Measurements from ENCODE around the gene RTTN. TPM values are rescaled to one million over a fixed set of nuclear protein-coding genes. Genes with fewer than 3 reads are reported as not detected.

The RTTN gene
- total and polyA plus RNA-seq, 10 of the 15 experiments (the other 5 are each of a cell fraction or from before 2014, with no cell fraction given), result 9.4 to 36.6 (median 15.7) TPM

DNA sequence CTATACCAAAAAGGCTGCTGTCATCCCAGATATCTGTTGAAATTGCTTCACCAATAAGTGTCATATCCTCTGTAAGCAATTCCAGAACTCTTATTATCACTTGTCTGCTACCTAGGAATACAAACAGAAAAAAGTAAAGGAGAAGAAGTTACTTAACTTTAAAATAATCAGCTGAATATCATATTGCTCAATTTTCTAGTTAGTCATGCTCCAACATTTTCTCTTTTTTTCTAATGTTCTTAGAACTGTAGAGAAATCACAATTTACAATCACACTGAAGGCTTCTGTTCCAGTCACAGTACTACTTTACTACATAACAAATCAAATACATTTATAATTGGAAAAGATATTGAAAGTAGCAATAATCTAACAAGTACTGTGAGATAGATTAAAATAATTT is 17.4 kb downstream of the RTTN start:
- no peak for ATAC-seq
- FAIRE-seq, result no peak
- peaks cover 13% of the 10 kb centered on the region for H3K4me1 ChIP-seq (ENCODE audit: control insufficient read depth, insufficient read depth, low read length)
- H3K4me3 ChIP-seq, result no peak overlapping the region
- no peaks in the 10 kb centered on the region; the same call in 1 of the 3 replicates for H3K9me3 ChIP-seq (replicated peaks; ENCODE audit: control insufficient read depth, insufficient read depth, low read length)
- ChIA-PET CTCF (interaction anchor here (0.6 to 1.8 kb wide), 2 partner anchors 24 to 28 kb away, joined by 4 read pairs; no protein-coding TSS in a partner anchor), SMC1A (ENCODE audit: uncharacterized antibody, unreplicated experiment) (interaction anchor here (1.2 kb wide), 1 partner anchor 38 kb away, joined by 4 read pairs; no protein-coding TSS in a partner anchor), POLR2A (no interaction called here), RAD21 (ENCODE audit: unreplicated experiment) (interaction anchor here (1.0 kb wide), 1 partner anchor 246 kb away, joined by 4 read pairs; no protein-coding TSS in a partner anchor)
- H3K27me3 ChIP-seq (replicated peaks in 1 of 2; ENCODE audit: control insufficient read depth in 2 of 2, insufficient read depth in 2 of 2, low read length in 1 of 2), result no peaks in the 10 kb centered on the region
- in situ Hi-C loops (cut with MboI) (no loop called here), intact Hi-C loops (cut with micrococcal nuclease; ENCODE audit: unreplicated experiment) (no loop called here)
- peaks cover 0 to 8% of the 10 kb centered on the region in 2 experiments; a peak in 1 of 4 replicates for H3K36me3 ChIP-seq (ENCODE audit: control insufficient read depth in 2 of 2, insufficient read depth in 2 of 2, low read length in 1 of 2)
- DNase-seq (ENCODE audit: low read depth, low spot score), result no peak
- no peak overlapping the region for H3K27ac ChIP-seq (ENCODE audit: control insufficient read depth, insufficient read depth)
- H3K9ac ChIP-seq (ENCODE audit: control insufficient read depth, insufficient read depth, low read length), result no peak overlapping the region
- H2AFZ ChIP-seq (ENCODE audit: control insufficient read depth, low read depth, low read length), result no peak overlapping the region
- peaks cover 4% of the 10 kb centered on the region for H3K79me2 ChIP-seq (ENCODE audit: control insufficient read depth, insufficient read depth, low read length)
- no TSS peak for BruUV-seq (replicated peaks)
- H4K20me1 ChIP-seq (ENCODE audit: control insufficient read depth, insufficient read depth), result no peaks in the 10 kb centered on the region
- no peak overlapping the region for H3K4me2 ChIP-seq (ENCODE audit: control insufficient read depth, insufficient read depth)
- no peak for TF ChIP-seq HCFC1 (IDR thresholded peaks at IDR 0.05; ENCODE audit: low read length)
- TF ChIP-seq POLR2AphosphoS2 (IDR thresholded peaks at IDR 0.05; ENCODE audit: low read depth, low read length), result no peak
- TF ChIP-seq, protein P1, sequence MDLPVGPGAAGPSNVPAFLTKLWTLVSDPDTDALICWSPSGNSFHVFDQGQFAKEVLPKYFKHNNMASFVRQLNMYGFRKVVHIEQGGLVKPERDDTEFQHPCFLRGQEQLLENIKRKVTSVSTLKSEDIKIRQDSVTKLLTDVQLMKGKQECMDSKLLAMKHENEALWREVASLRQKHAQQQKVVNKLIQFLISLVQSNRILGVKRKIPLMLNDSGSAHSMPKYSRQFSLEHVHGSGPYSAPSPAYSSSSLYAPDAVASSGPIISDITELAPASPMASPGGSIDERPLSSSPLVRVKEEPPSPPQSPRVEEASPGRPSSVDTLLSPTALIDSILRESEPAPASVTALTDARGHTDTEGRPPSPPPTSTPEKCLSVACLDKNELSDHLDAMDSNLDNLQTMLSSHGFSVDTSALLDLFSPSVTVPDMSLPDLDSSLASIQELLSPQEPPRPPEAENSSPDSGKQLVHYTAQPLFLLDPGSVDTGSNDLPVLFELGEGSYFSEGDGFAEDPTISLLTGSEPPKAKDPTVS (IDR thresholded peaks at IDR 0.05; ENCODE audit: low read depth, low read length), result no peak
- TF ChIP-seq, protein P2, sequence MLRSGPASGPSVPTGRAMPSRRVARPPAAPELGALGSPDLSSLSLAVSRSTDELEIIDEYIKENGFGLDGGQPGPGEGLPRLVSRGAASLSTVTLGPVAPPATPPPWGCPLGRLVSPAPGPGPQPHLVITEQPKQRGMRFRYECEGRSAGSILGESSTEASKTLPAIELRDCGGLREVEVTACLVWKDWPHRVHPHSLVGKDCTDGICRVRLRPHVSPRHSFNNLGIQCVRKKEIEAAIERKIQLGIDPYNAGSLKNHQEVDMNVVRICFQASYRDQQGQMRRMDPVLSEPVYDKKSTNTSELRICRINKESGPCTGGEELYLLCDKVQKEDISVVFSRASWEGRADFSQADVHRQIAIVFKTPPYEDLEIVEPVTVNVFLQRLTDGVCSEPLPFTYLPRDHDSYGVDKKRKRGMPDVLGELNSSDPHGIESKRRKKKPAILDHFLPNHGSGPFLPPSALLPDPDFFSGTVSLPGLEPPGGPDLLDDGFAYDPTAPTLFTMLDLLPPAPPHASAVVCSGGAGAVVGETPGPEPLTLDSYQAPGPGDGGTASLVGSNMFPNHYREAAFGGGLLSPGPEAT (IDR thresholded peaks at IDR 0.05; ENCODE audit: low read depth), result no peak
- TF ChIP-seq, protein P3, sequence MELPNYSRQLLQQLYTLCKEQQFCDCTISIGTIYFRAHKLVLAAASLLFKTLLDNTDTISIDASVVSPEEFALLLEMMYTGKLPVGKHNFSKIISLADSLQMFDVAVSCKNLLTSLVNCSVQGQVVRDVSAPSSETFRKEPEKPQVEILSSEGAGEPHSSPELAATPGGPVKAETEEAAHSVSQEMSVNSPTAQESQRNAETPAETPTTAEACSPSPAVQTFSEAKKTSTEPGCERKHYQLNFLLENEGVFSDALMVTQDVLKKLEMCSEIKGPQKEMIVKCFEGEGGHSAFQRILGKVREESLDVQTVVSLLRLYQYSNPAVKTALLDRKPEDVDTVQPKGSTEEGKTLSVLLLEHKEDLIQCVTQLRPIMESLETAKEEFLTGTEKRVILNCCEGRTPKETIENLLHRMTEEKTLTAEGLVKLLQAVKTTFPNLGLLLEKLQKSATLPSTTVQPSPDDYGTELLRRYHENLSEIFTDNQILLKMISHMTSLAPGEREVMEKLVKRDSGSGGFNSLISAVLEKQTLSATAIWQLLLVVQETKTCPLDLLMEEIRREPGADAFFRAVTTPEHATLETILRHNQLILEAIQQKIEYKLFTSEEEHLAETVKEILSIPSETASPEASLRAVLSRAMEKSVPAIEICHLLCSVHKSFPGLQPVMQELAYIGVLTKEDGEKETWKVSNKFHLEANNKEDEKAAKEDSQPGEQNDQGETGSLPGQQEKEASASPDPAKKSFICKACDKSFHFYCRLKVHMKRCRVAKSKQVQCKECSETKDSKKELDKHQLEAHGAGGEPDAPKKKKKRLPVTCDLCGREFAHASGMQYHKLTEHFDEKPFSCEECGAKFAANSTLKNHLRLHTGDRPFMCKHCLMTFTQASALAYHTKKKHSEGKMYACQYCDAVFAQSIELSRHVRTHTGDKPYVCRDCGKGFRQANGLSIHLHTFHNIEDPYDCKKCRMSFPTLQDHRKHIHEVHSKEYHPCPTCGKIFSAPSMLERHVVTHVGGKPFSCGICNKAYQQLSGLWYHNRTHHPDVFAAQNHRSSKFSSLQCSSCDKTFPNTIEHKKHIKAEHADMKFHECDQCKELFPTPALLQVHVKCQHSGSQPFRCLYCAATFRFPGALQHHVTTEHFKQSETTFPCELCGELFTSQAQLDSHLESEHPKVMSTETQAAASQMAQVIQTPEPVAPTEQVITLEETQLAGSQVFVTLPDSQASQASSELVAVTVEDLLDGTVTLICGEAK (IDR thresholded peaks at IDR 0.05; ENCODE audit: borderline replicate concordance), result no peak
- TF ChIP-seq SIX5 (IDR thresholded peaks at IDR 0.05; ENCODE audit: low read depth, low read length, severe bottlenecking), result no peak
- TF ChIP-seq, protein P4, sequence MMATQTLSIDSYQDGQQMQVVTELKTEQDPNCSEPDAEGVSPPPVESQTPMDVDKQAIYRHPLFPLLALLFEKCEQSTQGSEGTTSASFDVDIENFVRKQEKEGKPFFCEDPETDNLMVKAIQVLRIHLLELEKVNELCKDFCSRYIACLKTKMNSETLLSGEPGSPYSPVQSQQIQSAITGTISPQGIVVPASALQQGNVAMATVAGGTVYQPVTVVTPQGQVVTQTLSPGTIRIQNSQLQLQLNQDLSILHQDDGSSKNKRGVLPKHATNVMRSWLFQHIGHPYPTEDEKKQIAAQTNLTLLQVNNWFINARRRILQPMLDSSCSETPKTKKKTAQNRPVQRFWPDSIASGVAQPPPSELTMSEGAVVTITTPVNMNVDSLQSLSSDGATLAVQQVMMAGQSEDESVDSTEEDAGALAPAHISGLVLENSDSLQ (IDR thresholded peaks at IDR 0.05), result no peak
- TF ChIP-seq SMARCA5 (IDR thresholded peaks at IDR 0.05), result no peak
- TF ChIP-seq, protein P5, sequence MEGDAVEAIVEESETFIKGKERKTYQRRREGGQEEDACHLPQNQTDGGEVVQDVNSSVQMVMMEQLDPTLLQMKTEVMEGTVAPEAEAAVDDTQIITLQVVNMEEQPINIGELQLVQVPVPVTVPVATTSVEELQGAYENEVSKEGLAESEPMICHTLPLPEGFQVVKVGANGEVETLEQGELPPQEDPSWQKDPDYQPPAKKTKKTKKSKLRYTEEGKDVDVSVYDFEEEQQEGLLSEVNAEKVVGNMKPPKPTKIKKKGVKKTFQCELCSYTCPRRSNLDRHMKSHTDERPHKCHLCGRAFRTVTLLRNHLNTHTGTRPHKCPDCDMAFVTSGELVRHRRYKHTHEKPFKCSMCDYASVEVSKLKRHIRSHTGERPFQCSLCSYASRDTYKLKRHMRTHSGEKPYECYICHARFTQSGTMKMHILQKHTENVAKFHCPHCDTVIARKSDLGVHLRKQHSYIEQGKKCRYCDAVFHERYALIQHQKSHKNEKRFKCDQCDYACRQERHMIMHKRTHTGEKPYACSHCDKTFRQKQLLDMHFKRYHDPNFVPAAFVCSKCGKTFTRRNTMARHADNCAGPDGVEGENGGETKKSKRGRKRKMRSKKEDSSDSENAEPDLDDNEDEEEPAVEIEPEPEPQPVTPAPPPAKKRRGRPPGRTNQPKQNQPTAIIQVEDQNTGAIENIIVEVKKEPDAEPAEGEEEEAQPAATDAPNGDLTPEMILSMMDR (IDR thresholded peaks at IDR 0.05 in 2 of 3, conservative IDR thresholded peaks at IDR 0.05 in 1 of 3; ENCODE audit: control insufficient read depth in 2 of 3, extremely low read depth in 1 of 3, insufficient read depth in 1 of 3, low read depth in 3 of 3, low read length in 3 of 3), result no peak
